ENCODE measurements around the gene RAPH1. TPM values are rescaled to one million over a fixed set of nuclear protein-coding genes. Genes with fewer than 3 reads are reported as not detected.

The RAPH1 gene
- total RNA-seq, 1 donor from 2014 or later, result 21.7 TPM

- no peaks in the 10 kb centered on the region for H3K9me3 Mint-ChIP-seq (ENCODE audit: low read depth)
- no peaks in the 10 kb centered on the region for H3K36me3 Mint-ChIP-seq (ENCODE audit: insufficient read depth)
- peaks cover 2% of the 10 kb centered on the region for H3K27me3 Mint-ChIP-seq
- H3K4me3 Mint-ChIP-seq (ENCODE audit: low read depth), result no peak overlapping the region
- no peak overlapping the region for H3K27ac Mint-ChIP-seq
- DNase-seq (ENCODE audit: low spot score, unreplicated experiment), result no peak
- no peak for TF ChIP-seq CTCF (IDR thresholded peaks at IDR 0.05; ENCODE audit: unreplicated experiment)
- peaks cover 18% of the 10 kb centered on the region for H3K4me1 Mint-ChIP-seq (ENCODE audit: low read depth)
These were observed 45.7 kb upstream of the RAPH1 start for GRCh38 chr2:203580844-203581243.

GRCh38 chr2:203579730-203580129 lies 44.6 kb upstream of the RAPH1 start:
- H3K27ac Mint-ChIP-seq, result peak overlapping the region; percentile 86
- no peak for DNase-seq (ENCODE audit: low spot score, unreplicated experiment)

GRCh38 chr2:203578759-203579643 lies 43.9 kb upstream of the RAPH1 start:
- Mint-ChIP-seq H3K36me3 (ENCODE audit: insufficient read depth) (no peaks in the 10 kb centered on the region), H3K4me3 (ENCODE audit: low read depth) (no peak overlapping the region), H3K4me1 (ENCODE audit: low read depth) (peaks cover 15% of the 10 kb centered on the region), H3K9me3 (ENCODE audit: low read depth) (no peaks in the 10 kb centered on the region), H3K27me3 (peaks cover 6% of the 10 kb centered on the region), H3K27ac (peak overlapping the region; percentile 86)
- DNase-seq (ENCODE audit: low spot score, unreplicated experiment), result no peak
- TF ChIP-seq CTCF (IDR thresholded peaks at IDR 0.05; ENCODE audit: unreplicated experiment), result no peak

More at GRCh38 chr2:203579730-203580129, 44.6 kb upstream of the RAPH1 start:
- peaks cover 15% of the 10 kb centered on the region for H3K4me1 Mint-ChIP-seq (ENCODE audit: low read depth)
- H3K4me3 Mint-ChIP-seq (ENCODE audit: low read depth), result no peak overlapping the region
- TF ChIP-seq CTCF (IDR thresholded peaks at IDR 0.05; ENCODE audit: unreplicated experiment), result no peak
- H3K9me3 Mint-ChIP-seq (ENCODE audit: low read depth), result no peaks in the 10 kb centered on the region
- peaks cover 6% of the 10 kb centered on the region for H3K27me3 Mint-ChIP-seq
- no peaks in the 10 kb centered on the region for H3K36me3 Mint-ChIP-seq (ENCODE audit: insufficient read depth)

- no peak for DNase-seq (ENCODE audit: low spot score, unreplicated experiment)
- no peaks in the 10 kb centered on the region for H3K9me3 Mint-ChIP-seq (ENCODE audit: low read depth)
- H3K36me3 Mint-ChIP-seq (ENCODE audit: insufficient read depth), result no peaks in the 10 kb centered on the region
- peaks cover 14% of the 10 kb centered on the region for H3K4me1 Mint-ChIP-seq (ENCODE audit: low read depth)
- no peak for TF ChIP-seq CTCF (IDR thresholded peaks at IDR 0.05; ENCODE audit: unreplicated experiment)
- H3K27ac Mint-ChIP-seq, result no peak overlapping the region
- peaks cover 6% of the 10 kb centered on the region for H3K27me3 Mint-ChIP-seq
- H3K4me3 Mint-ChIP-seq (ENCODE audit: low read depth), result no peak overlapping the region
These were observed 39.7 kb upstream of the RAPH1 start for GRCh38 chr2:203574824-203575223.

GRCh38 chr2:203572316-203572715 lies 37.2 kb upstream of the RAPH1 start:
- Mint-ChIP-seq H3K4me1 (ENCODE audit: low read depth) (peaks cover 2% of the 10 kb centered on the region), H3K36me3 (ENCODE audit: insufficient read depth) (no peaks in the 10 kb centered on the region), H3K27ac (no peak overlapping the region), H3K27me3 (peaks cover 6% of the 10 kb centered on the region), H3K9me3 (ENCODE audit: low read depth) (no peaks in the 10 kb centered on the region), H3K4me3 (ENCODE audit: low read depth) (no peak overlapping the region)
- DNase-seq (ENCODE audit: low spot score, unreplicated experiment), result no peak
- TF ChIP-seq CTCF (IDR thresholded peaks at IDR 0.05; ENCODE audit: unreplicated experiment), result no peak
